ENCODE data around the gene PQBP1. TPM values are rescaled to one million over a fixed set of nuclear protein-coding genes. Genes with fewer than 3 reads are reported as not detected.

Gene PQBP1
- polyA plus RNA-seq, 2 of the 4 experiments (the other 2 are of a cell fraction): 125 to 158 TPM

DNA sequence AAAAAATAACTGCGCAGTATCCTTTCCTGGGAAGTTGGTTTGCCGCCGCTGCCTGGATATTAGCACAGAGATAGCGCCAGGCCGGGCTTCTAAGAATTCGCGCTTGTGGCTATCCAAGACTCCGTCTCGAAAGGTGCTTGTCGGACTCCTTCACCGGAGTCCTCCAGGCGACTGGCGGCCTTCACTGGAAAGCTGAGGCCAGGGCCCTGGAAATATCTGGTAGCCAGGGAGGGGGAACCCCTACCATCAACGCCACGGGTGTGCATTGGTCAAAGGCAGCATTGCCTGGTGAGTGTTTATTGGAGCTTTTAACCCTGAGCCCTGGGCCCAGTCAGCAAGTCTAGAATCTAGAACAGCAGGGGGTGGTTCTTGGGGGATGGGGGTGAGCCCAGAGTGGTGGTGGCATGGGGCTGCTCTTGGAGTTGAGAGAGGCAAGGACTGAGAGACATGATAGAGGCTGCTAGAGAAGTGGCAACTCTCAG is 21.7 kb downstream of the PQBP1 start (continued):
- TF ChIP-seq, protein P1, sequence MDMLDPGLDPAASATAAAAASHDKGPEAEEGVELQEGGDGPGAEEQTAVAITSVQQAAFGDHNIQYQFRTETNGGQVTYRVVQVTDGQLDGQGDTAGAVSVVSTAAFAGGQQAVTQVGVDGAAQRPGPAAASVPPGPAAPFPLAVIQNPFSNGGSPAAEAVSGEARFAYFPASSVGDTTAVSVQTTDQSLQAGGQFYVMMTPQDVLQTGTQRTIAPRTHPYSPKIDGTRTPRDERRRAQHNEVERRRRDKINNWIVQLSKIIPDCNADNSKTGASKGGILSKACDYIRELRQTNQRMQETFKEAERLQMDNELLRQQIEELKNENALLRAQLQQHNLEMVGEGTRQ (IDR thresholded peaks at IDR 0.05): no peak
- no peak for TF ChIP-seq HOXB13 (CRISPR knock-in tag; IDR thresholded peaks at IDR 0.05; ENCODE audit: low read depth)

DNA sequence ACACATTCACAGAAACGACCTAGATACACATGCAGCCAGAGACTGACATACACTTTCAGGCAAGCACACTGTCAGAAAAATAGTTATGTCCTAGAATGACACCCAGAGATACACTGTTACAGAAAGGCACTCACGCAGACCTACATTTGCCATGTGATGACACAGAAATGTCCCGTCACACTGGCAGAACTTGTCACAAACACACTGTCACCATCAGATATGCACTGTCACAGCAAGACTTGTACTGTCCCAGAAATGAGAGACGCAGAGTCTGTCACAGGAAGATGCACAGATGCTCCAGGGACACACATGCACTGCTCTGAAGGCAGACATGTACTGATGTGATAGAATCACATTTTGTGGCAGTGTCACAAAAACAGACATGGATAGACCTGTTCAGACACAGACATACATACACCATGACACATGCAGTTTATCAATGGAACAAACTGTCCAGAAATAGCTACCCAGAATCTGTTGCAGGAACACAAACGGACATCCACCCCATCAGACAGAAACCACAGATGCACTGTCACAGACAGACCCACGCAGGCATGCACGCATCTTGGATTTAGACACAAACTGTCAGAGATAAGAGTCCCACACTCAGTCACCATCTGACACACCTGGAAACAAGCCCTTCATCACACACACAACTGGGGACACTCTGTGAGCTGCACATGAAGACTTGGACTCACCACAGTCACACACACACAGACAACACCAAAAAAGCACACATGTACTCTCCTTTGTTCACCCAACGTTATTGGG is 22.4 kb downstream of the PQBP1 start:
- Histone ChIP-seq H3K27ac (no peak overlapping the region), H3K4me3 (no peak overlapping the region), H3K9me3 (no peaks in the 10 kb centered on the region), H3K4me1 (peaks cover 13% of the 10 kb centered on the region), H3K4me2 (no peak overlapping the region)
- DNase-seq (ENCODE audit: low read depth in 1 of 2, low spot score in 1 of 2) (no peak), ATAC-seq (no peak), FAIRE-seq (peak; percentile 56)
- WGBS (ENCODE audit: missing lambda C conversion rate): 69% methylated on average over 8 of the region's 8 CpGs
- TF ChIP-seq ZSCAN20 (CRISPR knock-in tag; IDR thresholded peaks at IDR 0.05): no peak
- TF ChIP-seq MAZ (IDR thresholded peaks at IDR 0.05; ENCODE audit: borderline replicate concordance, low read depth, low read length): no peak
- TF ChIP-seq, protein P2, sequence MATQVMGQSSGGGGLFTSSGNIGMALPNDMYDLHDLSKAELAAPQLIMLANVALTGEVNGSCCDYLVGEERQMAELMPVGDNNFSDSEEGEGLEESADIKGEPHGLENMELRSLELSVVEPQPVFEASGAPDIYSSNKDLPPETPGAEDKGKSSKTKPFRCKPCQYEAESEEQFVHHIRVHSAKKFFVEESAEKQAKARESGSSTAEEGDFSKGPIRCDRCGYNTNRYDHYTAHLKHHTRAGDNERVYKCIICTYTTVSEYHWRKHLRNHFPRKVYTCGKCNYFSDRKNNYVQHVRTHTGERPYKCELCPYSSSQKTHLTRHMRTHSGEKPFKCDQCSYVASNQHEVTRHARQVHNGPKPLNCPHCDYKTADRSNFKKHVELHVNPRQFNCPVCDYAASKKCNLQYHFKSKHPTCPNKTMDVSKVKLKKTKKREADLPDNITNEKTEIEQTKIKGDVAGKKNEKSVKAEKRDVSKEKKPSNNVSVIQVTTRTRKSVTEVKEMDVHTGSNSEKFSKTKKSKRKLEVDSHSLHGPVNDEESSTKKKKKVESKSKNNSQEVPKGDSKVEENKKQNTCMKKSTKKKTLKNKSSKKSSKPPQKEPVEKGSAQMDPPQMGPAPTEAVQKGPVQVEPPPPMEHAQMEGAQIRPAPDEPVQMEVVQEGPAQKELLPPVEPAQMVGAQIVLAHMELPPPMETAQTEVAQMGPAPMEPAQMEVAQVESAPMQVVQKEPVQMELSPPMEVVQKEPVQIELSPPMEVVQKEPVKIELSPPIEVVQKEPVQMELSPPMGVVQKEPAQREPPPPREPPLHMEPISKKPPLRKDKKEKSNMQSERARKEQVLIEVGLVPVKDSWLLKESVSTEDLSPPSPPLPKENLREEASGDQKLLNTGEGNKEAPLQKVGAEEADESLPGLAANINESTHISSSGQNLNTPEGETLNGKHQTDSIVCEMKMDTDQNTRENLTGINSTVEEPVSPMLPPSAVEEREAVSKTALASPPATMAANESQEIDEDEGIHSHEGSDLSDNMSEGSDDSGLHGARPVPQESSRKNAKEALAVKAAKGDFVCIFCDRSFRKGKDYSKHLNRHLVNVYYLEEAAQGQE (IDR thresholded peaks at IDR 0.05): no peak
- no peak for TF ChIP-seq EHMT2 (IDR thresholded peaks at IDR 0.05; ENCODE audit: low read depth)
- no peak for TF ChIP-seq CEBPB (IDR thresholded peaks at IDR 0.05)
- TF ChIP-seq NPAS2 (CRISPR knock-in tag; IDR thresholded peaks at IDR 0.05; ENCODE audit: borderline replicate concordance): no peak
- TF ChIP-seq RARB (CRISPR knock-in tag; IDR thresholded peaks at IDR 0.05): no peak
- TF ChIP-seq RNF2 (IDR thresholded peaks at IDR 0.05; ENCODE audit: borderline replicate concordance, low read depth): no peak
- TF ChIP-seq MYC (IDR thresholded peaks at IDR 0.05; ENCODE audit: borderline replicate concordance, low read length): no peak
- no peak for TF ChIP-seq ZC3H11A (IDR thresholded peaks at IDR 0.05)
- TF ChIP-seq ESRRA (IDR thresholded peaks at IDR 0.05; ENCODE audit: borderline replicate concordance, low read length): no peak
- TF ChIP-seq ZFP36 (IDR thresholded peaks at IDR 0.05; ENCODE audit: borderline replicate concordance, partially characterized antibody): no peak
- no peak for TF ChIP-seq EP300 (IDR thresholded peaks at IDR 0.05)
- POLR2A ChIA-PET: interaction anchor here (1.3 kb wide), 1 partner anchor 23 kb away, joined by 3 read pairs; the partner anchor contains the start of genes PQBP1 and TIMM17B
- CTCF ChIA-PET: no interaction called here

DNA sequence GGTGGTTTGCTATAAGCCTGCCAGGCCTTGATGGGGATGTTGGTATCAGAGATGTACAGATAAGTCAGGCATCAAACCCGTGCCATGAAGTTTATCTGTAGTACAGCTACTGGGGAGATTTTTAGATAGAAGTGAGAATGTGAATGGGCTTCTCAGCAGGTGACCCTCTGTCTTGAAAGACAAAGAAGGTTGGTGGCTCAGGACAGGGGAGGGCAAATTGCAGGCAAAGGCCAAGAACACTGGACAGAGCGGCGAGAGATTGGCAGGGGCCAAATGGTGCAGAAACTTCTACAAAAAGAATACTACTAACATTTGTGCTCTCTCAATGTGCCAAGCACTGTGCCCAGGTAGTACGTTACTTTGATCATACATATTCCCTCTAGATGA is 23.0 kb downstream of the PQBP1 start:
- TF ChIP-seq, protein P3, sequence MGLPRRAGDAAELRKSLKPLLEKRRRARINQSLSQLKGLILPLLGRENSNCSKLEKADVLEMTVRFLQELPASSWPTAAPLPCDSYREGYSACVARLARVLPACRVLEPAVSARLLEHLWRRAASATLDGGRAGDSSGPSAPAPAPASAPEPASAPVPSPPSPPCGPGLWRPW (IDR thresholded peaks at IDR 0.05): no peak
- TF ChIP-seq ZFP36 (IDR thresholded peaks at IDR 0.05; ENCODE audit: borderline replicate concordance, partially characterized antibody): no peak
- TF ChIP-seq HOXA7 (CRISPR knock-in tag; IDR thresholded peaks at IDR 0.05): no peak
- DNase-seq (ENCODE audit: low read depth in 1 of 2, low spot score in 1 of 2) (no peak), ATAC-seq (no peak), FAIRE-seq (no peak)
- Histone ChIP-seq H3K4me3 (no peak overlapping the region), H3K9me3 (no peaks in the 10 kb centered on the region), H3K4me2 (no peak overlapping the region), H3K4me1 (peaks cover 13% of the 10 kb centered on the region), H3K27ac (no peak overlapping the region)
- WGBS (ENCODE audit: missing lambda C conversion rate): 89% methylated on average over 4 of the region's 4 CpGs
- ChIA-PET POLR2A (interaction anchor here (1.3 kb wide), 1 partner anchor 23 kb away, joined by 3 read pairs; the partner anchor contains the start of genes PQBP1 and TIMM17B), CTCF (no interaction called here)
